LHCN-M2 (cell line): Measurements from ENCODE around the gene GABRB1. TPM values are rescaled to one million over a fixed set of nuclear protein-coding genes. Genes with fewer than 3 reads are reported as not detected.
"Not testable (repeated sequence)": the region's sequence is repeated elsewhere in the genome, so short reads cannot be mapped to it uniquely, and the experiment has no call there.

Source experiments
- DNase-seq: peaks from one replicate; pipeline ENCODE4 v3.0.0-alpha.2; 2012; ENCODE audit warnings: low read depth
- total RNA-seq: library from RNA; depleted of rRNA; stranded (reverse); fragments of >200 nt; gene quantifications from 2 replicates; pipeline ENCODE4 v1.2.3, GENCODE V29; 2014

GABRB1 gene
- total RNA-seq, 1 experiment from 2014 or later = not detected

DNA sequence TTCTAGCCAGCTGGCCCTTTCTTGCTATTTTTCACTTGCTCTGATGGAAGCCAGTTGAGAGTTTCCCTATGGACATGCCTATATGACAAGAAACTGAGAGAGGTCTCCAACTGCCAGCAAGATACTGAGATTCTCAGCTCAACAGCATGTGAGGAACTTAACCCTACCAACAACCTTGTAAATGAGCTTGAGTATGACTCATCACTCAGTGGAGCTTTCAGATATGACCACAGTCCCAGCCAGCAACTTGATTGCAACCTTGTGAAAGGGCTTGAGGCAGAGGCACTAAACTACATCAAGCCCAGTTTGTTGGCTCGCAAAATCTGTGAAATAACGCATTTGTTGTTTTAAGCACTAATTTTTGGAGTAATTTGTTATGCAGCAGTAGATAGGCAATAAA, 256.4 kb downstream of the GABRB1 start:
- DNase-seq = peak; percentile 76

DNA sequence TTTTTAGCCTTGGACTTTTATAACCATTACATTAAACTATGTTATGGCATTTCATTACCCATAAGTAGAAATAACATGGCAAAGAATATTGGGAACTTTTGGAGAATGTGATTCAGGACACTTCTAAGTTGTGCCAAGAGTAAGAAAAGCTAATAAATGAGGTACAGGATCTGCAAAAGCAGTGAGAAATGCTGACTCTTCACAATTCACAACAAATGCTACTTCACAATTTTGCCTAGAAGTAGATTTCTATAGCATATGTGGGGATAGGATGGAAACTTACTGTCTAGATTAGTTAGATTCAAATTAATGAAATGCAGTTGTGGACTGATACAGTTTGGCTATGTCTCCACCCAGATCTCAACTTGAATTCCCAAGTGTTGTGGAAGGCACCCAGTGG, 258.4 kb downstream of the GABRB1 start:
- no peak for DNase-seq

DNA sequence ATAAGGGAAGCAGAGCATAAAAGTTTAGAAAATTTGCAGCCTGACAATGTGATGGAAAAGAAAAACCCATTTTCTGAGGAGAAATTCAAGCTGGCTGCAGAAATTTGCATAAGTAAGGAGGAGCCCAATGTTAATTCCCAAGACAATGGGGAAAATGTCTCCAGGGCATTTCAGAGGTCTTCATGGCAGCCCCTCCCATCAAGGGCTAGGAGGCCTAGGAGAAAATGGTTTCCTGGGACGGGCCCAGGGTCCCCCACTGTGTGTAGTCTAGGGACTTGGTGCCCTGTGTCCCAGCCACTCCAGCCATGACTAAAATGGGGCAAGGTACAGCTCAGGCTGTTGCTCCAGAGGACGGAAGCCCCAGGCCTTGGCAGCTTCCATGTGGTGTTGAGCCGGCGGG, 259.5 kb downstream of the GABRB1 start:
- DNase-seq = not testable (repeated sequence)

GRCh38 chr4:47309165-47309564, 277.8 kb downstream of the GABRB1 start:
- DNase-seq = no peak

DNA sequence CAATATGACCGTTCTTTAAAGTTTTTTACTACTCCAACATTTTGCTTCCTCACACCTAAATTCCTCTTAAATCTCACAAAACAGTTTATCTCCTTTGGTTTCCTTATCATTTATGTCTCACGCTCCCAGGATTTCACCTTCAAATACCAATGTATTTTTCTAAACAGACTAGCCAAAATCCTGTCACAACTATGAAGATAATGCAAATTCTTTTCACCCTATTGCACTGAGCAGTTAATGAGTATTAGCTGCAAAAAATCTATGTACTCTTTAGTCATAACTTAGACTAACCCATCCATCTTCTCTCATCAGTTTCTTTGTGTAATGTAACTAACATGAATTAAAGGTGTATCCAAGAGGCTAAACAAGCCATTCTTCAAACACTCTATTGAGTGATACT, 280.8 kb downstream of the GABRB1 start:
- DNase-seq = no peak

DNA sequence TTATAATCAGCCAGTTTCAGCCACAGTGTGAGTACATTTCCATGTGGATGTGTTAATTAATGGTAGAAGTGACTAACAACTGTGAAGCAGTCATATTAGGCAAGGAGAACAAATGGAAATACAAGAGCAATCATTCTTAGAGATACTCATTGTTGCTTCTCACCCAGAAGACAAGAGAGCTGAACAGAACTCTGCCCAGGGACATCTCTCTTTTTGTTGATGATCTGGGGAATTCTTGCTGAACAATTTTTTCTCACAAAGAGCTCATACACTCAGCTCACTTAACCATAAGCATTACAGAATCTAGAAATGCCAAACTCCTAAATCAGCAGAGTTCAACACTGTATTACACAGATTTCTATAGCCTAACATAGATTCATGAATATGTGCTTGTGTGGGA, 282.0 kb downstream of the GABRB1 start:
- no peak for DNase-seq

- peak; percentile 65 for DNase-seq
Observed at GRCh38 chr4:47315346-47315745, 284.0 kb downstream of the GABRB1 start.

- DNase-seq = no peak
Observed at GRCh38 chr4:47326025-47326424, 294.7 kb downstream of the GABRB1 start.

DNA sequence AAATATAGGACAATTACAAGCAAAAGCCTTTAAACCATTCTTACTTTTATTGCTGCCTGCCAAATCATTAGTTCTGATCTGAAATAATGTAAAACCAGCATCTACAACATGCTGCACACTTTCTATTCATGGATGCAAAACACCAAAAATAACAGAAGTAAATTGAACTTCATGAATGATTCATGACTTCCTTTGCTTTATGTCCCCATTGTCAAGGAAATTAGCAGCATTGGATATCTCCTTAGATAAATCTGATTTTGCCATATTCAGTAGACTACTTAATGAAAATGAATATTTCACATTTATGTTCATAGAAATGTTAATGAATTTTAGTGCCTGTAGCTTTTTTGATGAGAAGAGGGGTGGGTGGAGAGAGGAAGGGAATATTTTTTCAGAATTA, 299.5 kb downstream of the GABRB1 start:
- DNase-seq = no peak

DNA sequence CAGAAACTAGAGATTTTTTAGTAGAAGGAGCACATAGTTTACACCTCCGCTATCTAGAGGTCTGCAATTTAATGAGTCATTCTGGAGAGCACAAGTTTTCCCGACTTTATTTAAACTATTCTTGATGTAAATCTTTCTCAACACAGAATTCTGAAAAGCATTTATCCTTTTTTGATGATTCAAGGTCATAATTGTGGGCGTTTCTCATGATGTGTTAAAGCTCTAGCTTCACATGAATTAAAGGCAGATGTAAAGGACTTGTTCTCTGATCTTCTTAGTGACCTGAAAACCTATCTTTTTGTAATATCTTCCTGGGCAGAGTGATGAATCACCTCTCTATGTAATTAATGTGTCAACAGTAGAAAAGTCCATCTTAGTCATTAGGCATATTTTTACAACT, 303.3 kb downstream of the GABRB1 start:
- DNase-seq = peak; percentile 35

- no peak for DNase-seq
Observed at GRCh38 chr4:47337893-47338292, 306.5 kb downstream of the GABRB1 start.

- no peak for DNase-seq
Observed at GRCh38 chr4:47340914-47341313, 309.5 kb downstream of the GABRB1 start.

DNA sequence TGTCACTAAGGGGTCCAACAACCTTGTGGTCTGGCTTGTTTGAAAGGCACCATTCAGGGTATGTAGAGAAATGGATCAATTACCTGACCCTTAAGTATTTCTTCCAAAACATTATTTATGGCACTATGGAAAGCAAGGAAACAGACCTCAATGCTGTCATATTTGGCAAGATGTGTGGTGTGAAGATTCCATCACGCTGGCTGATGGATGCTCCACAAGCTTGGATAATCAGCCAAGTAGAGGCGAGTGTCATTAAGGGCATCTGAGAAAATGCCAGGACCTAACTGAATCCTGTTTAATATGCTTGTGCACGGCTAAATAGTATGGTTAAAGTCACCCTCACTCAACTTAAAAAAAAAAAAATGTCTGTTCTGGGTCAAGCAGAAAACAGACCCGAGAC, 311.4 kb downstream of the GABRB1 start:
- no peak for DNase-seq

GRCh38 chr4:47349326-47349725, 318.0 kb downstream of the GABRB1 start:
- peak; percentile 91 for DNase-seq

GRCh38 chr4:47355568-47355967, 324.2 kb downstream of the GABRB1 start:
- DNase-seq = no peak

GRCh38 chr4:47359891-47360290, 328.5 kb downstream of the GABRB1 start:
- no peak for DNase-seq

- no peak for DNase-seq
Observed at GRCh38 chr4:47367761-47368160, 336.4 kb downstream of the GABRB1 start.

GRCh38 chr4:47368211-47368610, 336.8 kb downstream of the GABRB1 start:
- peak; percentile 23 for DNase-seq

GRCh38 chr4:47372561-47372960, 341.2 kb downstream of the GABRB1 start:
- DNase-seq = no peak

GRCh38 chr4:47373174-47373573, 341.8 kb downstream of the GABRB1 start:
- DNase-seq = no peak

- DNase-seq = no peak
Observed at GRCh38 chr4:47373709-47374108, 342.3 kb downstream of the GABRB1 start.

DNA sequence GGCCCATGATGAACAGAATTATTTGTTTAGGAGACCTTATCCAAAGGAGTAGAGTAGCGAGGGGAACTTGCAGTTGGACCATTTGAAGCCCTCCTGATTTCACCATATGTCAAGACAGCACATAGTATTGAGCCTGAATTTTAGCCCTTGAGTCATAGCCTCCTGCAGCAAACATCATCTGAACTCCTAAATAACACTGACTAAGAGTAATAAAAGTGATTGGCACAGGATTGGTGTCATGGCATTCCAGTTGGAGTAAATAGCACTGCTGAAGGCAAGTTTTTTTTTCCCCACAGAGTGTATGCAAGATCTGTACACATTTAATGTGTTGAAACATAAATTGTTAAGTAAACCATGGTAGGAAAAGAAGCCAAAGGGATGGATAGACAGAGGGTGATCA, 343.1 kb downstream of the GABRB1 start:
- peak; percentile 74 for DNase-seq

GRCh38 chr4:47378021-47378530, 346.7 kb downstream of the GABRB1 start:
- DNase-seq = not testable (repeated sequence)

- no peak for DNase-seq
Observed at GRCh38 chr4:47381172-47381571, 349.8 kb downstream of the GABRB1 start.
